Vagina (tissue), 2 donors: ENCODE results near the gene EIF2D. TPM values are rescaled to one million over a fixed set of nuclear protein-coding genes. Genes with fewer than 3 reads are reported as not detected.

Experiments used
- DNase-seq, 2 donors: peaks; one replicate each; pipeline ENCODE4 v3.0.0-alpha.2; 2017; ENCODE audit errors: extremely low spot score in 2 of 2
- H3K27ac ChIP-seq: fragments of 200-600 bp; sonication (generic); one replicate; pipeline ENCODE4 v1.5.1; 2019
- H3K27me3 ChIP-seq: fragments of 200-600 bp; sonication (generic); one replicate; pipeline ENCODE4 v1.5.1; 2019
- H3K36me3 ChIP-seq, 2 donors: fragments of 200-600 bp; sonication (generic); one replicate each; pipeline ENCODE4 v1.5.1; 2017 to 2019
- H3K4me1 ChIP-seq: fragments of 200-600 bp; sonication (generic); one replicate; pipeline ENCODE4 v1.5.1; 2019
- H3K4me3 ChIP-seq, 2 donors: fragments of 200-600 bp; sonication (generic); 1 replicate in 1 of 2; 2 replicates in 1 of 2; pipeline ENCODE4 v1.5.1; 2016 to 2019
- H3K9me3 ChIP-seq: fragments of 200-600 bp; sonication (generic); one replicate; pipeline ENCODE4 v1.5.1; 2019
- POLR2A ChIP-seq, 2 donors: fragments of 450-650 bp; IDR thresholded peaks; one replicate each; pipeline ENCODE4 v1.6.1; 2017; ENCODE audit warnings: antibody characterized with exemption in 2 of 2, mild to moderate bottlenecking in 2 of 2, moderate library complexity in 2 of 2
- POLR2AphosphoS5 ChIP-seq, 2 donors: sonication (generic); formaldehyde crosslinking; IDR thresholded peaks; one replicate each; pipeline ENCODE4 v1.9.0; 2017; ENCODE audit warnings: antibody characterized with exemption in 2 of 2, mild to moderate bottlenecking in 2 of 2, low read depth in 1 of 2; ENCODE audit not compliant: insufficient read depth in 1 of 2
- intact Hi-C: fragments of 100-400 bp; cut with DNase I; formaldehyde crosslinking; loops from one replicate; pipeline ENCODE4 v1.15.1; 2023
- total RNA-seq: library from RNA; depleted of rRNA; stranded (reverse); fragments of >200 nt; gene quantifications from one replicate; pipeline ENCODE4 v1.2.3, GENCODE V29; 2016
- TF ChIP-seq, protein P1 (sequence below), 3 experiments: fragments of 450-650 bp in 2 of 3; fragments of 200-600 bp in 1 of 3; sonication (generic) in 1 of 3; IDR thresholded peaks; one replicate each; pipeline ENCODE4 v1.5.1; 2017 to 2019; ENCODE audit warnings: antibody characterized with exemption in 3 of 3, mild to moderate bottlenecking in 2 of 3, moderate library complexity in 2 of 3

The EIF2D gene
- total RNA-seq, 1 donor from 2014 or later = 48.9 TPM

GRCh38 chr1:206570529-206570928 lies 41.7 kb downstream of the EIF2D start:
- intact Hi-C loops = no loop called here
- no peak overlapping the region for H3K4me3 ChIP-seq

DNA sequence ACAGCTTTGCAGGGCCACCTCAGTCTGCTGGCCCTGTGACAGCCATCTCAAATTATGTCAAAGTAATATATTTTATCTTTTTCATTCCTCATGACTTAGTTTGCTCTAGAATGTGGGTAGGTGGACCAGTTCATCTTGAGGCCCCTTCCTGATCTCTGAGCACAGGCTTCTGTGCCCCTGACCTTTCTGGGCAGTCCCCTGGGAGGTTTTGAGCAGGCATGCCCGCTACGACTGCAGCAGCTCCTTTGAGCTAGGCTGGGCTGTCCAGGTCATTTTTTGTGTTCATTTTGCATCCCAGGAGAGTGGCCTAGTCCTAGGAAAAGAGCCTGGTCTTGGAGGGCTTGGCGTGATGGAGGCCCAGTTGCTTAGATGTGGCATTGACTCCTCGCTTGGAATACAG lies 42.7 kb downstream of the EIF2D start:
- H3K27ac ChIP-seq = no peak overlapping the region
- no peak overlapping the region for H3K4me3 ChIP-seq
- DNase-seq = no peak
- no peaks in the 10 kb centered on the region for H3K36me3 ChIP-seq
- no peaks in the 10 kb centered on the region for H3K9me3 ChIP-seq
- TF ChIP-seq POLR2A (IDR thresholded peaks at IDR 0.05) (no peak), POLR2AphosphoS5 (IDR thresholded peaks at IDR 0.05; ENCODE audit: insufficient read depth in 1 of 2, low read depth in 1 of 2) (no peak)
- TF ChIP-seq, protein P1, sequence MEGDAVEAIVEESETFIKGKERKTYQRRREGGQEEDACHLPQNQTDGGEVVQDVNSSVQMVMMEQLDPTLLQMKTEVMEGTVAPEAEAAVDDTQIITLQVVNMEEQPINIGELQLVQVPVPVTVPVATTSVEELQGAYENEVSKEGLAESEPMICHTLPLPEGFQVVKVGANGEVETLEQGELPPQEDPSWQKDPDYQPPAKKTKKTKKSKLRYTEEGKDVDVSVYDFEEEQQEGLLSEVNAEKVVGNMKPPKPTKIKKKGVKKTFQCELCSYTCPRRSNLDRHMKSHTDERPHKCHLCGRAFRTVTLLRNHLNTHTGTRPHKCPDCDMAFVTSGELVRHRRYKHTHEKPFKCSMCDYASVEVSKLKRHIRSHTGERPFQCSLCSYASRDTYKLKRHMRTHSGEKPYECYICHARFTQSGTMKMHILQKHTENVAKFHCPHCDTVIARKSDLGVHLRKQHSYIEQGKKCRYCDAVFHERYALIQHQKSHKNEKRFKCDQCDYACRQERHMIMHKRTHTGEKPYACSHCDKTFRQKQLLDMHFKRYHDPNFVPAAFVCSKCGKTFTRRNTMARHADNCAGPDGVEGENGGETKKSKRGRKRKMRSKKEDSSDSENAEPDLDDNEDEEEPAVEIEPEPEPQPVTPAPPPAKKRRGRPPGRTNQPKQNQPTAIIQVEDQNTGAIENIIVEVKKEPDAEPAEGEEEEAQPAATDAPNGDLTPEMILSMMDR (IDR thresholded peaks at IDR 0.05) = no peak
- no peaks in the 10 kb centered on the region for H3K27me3 ChIP-seq
- peaks cover 1% of the 10 kb centered on the region for H3K4me1 ChIP-seq
- intact Hi-C loops = no loop called here

More at GRCh38 chr1:206570529-206570928, 41.7 kb downstream of the EIF2D start:
- no peaks in the 10 kb centered on the region for H3K36me3 ChIP-seq
- peaks cover 11% of the 10 kb centered on the region for H3K4me1 ChIP-seq
- DNase-seq = no peak
- no peak for TF ChIP-seq POLR2AphosphoS5 (IDR thresholded peaks at IDR 0.05; ENCODE audit: insufficient read depth in 1 of 2, low read depth in 1 of 2)
- no peak for TF ChIP-seq POLR2A (IDR thresholded peaks at IDR 0.05)
- TF ChIP-seq, protein P1 (IDR thresholded peaks at IDR 0.05) = no peak
- no peaks in the 10 kb centered on the region for H3K27me3 ChIP-seq
- H3K9me3 ChIP-seq = no peaks in the 10 kb centered on the region
- no peak overlapping the region for H3K27ac ChIP-seq

- no peak overlapping the region for H3K27ac ChIP-seq
- no peaks in the 10 kb centered on the region for H3K27me3 ChIP-seq
- no peaks in the 10 kb centered on the region for H3K4me1 ChIP-seq
- no peak overlapping the region for H3K4me3 ChIP-seq
- no peaks in the 10 kb centered on the region for H3K9me3 ChIP-seq
- no peak for DNase-seq
- no peaks in the 10 kb centered on the region for H3K36me3 ChIP-seq
- TF ChIP-seq, protein P1 (IDR thresholded peaks at IDR 0.05) = no peak
- TF ChIP-seq POLR2A (IDR thresholded peaks at IDR 0.05) (no peak), POLR2AphosphoS5 (IDR thresholded peaks at IDR 0.05; ENCODE audit: insufficient read depth in 1 of 2, low read depth in 1 of 2) (no peak)
- intact Hi-C loops = no loop called here
These were observed 43.4 kb downstream of the EIF2D start for GRCh38 chr1:206568779-206569352.

DNA sequence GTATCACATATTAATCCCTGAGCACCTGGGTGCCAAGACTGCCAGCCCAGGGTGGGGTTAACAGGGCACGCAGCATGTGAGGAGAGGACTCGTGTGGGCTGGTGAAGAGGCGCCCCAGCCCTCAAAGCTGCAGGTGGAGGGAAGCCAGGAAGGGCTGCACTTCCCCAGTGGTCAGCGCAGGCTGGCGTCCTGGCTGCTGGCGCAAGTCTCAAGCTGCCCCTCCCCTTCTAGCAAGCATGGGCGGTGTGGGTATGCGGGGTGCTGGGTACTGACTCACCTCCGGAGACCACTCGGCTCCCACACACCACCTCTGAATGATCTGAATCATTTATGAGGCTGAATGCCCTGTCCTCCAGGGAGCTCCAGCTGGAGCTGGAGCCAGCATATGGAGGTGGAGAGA lies 44.0 kb downstream of the EIF2D start:
- Histone ChIP-seq H3K4me3 (no peak overlapping the region), H3K27ac (no peak overlapping the region), H3K27me3 (no peaks in the 10 kb centered on the region), H3K4me1 (no peaks in the 10 kb centered on the region), H3K9me3 (no peaks in the 10 kb centered on the region), H3K36me3 (no peaks in the 10 kb centered on the region)
- no peak for DNase-seq
- intact Hi-C loops = no loop called here
- TF ChIP-seq, protein P1 (IDR thresholded peaks at IDR 0.05) = no peak
- TF ChIP-seq POLR2A (IDR thresholded peaks at IDR 0.05) (no peak), POLR2AphosphoS5 (IDR thresholded peaks at IDR 0.05; ENCODE audit: insufficient read depth in 1 of 2, low read depth in 1 of 2) (no peak)

DNA sequence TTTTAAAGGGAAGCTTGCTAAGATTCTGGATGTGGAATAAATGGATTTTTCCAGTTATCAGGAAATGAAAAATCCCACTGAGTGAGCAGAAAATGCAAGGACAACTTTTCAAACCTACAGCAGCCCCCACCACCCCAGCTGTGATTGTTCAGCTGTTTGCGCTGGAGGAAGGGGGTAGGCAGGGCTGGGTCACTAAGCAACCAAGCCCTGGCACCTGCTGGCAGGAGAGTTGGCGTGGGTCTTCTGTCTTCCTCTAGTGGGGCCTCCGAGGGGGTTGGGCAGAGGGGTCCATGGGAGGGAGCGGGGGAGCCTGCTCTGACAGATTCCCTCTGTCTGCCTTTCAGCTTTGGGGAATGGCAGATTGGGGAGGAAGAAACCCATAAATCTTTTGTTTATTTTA lies 45.3 kb downstream of the EIF2D start:
- Histone ChIP-seq H3K36me3 (no peaks in the 10 kb centered on the region), H3K27me3 (no peaks in the 10 kb centered on the region), H3K4me1 (no peaks in the 10 kb centered on the region), H3K9me3 (no peaks in the 10 kb centered on the region), H3K27ac (no peak overlapping the region), H3K4me3 (no peak overlapping the region)
- TF ChIP-seq POLR2AphosphoS5 (IDR thresholded peaks at IDR 0.05; ENCODE audit: insufficient read depth in 1 of 2, low read depth in 1 of 2) (no peak), POLR2A (IDR thresholded peaks at IDR 0.05) (no peak)
- TF ChIP-seq, protein P1 (IDR thresholded peaks at IDR 0.05) = no peak
- DNase-seq = no peak
- intact Hi-C loops = no loop called here
